ENCODE measurements around the gene CLEC5A.
"Not testable (repeated sequence)": the region's sequence is repeated elsewhere in the genome, so short reads cannot be mapped to it uniquely, and the experiment has no call there.

The CLEC5A gene

GRCh38 chr7:141946796-141947195 lies at the start of gene CLEC5A:
Gene CLEC5A (minus strand): TSS chr7:141946974. CDS start chr7:141946292, 682 bp downstream.
- DNase-seq = no peak

- no peak for DNase-seq
Measured at GRCh38 chr7:141993354-141993753, 46.6 kb upstream of the CLEC5A start.

- no peak for DNase-seq
Measured at GRCh38 chr7:141992688-141993087, 45.9 kb upstream of the CLEC5A start.

- DNase-seq = no peak
Measured at GRCh38 chr7:141992156-141992555, 45.4 kb upstream of the CLEC5A start.

GRCh38 chr7:141991140-141991539 lies 44.4 kb upstream of the CLEC5A start:
- no peak for DNase-seq

GRCh38 chr7:141990011-141990725 lies 43.4 kb upstream of the CLEC5A start:
- DNase-seq = no peak

GRCh38 chr7:141987803-141988202 lies 41.0 kb upstream of the CLEC5A start:
- not testable (repeated sequence) for DNase-seq

- no peak for DNase-seq
Measured at GRCh38 chr7:141986923-141987322, 40.1 kb upstream of the CLEC5A start.

GRCh38 chr7:141985926-141986325 lies 39.2 kb upstream of the CLEC5A start:
- not testable (repeated sequence) for DNase-seq

GRCh38 chr7:141979568-141979967 lies 32.8 kb upstream of the CLEC5A start:
- no peak for DNase-seq

GRCh38 chr7:141978351-141978750 lies 31.6 kb upstream of the CLEC5A start:
- no peak for DNase-seq

- no peak for DNase-seq
Measured at GRCh38 chr7:141976524-141977245, 29.9 kb upstream of the CLEC5A start.

GRCh38 chr7:141975806-141976523 lies 29.2 kb upstream of the CLEC5A start:
- DNase-seq = peak; percentile 73

- no peak for DNase-seq
Measured at GRCh38 chr7:141974831-141975230, 28.1 kb upstream of the CLEC5A start.

- no peak for DNase-seq
Measured at GRCh38 chr7:141973673-141974072, 26.9 kb upstream of the CLEC5A start, which contains the start of gene TAS2R38. Gene TAS2R38 (minus strand): TSS chr7:141973773. CDS start chr7:141973689, 84 bp downstream.

GRCh38 chr7:141960687-141961422 lies 14.1 kb upstream of the CLEC5A start:
- DNase-seq = no peak

GRCh38 chr7:141956084-141956483 lies 9.3 kb upstream of the CLEC5A start:
- DNase-seq = no peak

- DNase-seq = no peak
Measured at GRCh38 chr7:141954334-141954733, 7.6 kb upstream of the CLEC5A start.

- no peak for DNase-seq
Measured at GRCh38 chr7:141952461-141952860, 5.7 kb upstream of the CLEC5A start.

- DNase-seq = no peak
Measured at GRCh38 chr7:141950806-141951205, 4.0 kb upstream of the CLEC5A start.

- no peak for DNase-seq
Measured at GRCh38 chr7:141949911-141950310, 3.1 kb upstream of the CLEC5A start.

- DNase-seq = no peak
Measured at GRCh38 chr7:141949451-141949850, 2.7 kb upstream of the CLEC5A start.

GRCh38 chr7:141949021-141949420 lies 2.2 kb upstream of the CLEC5A start:
- DNase-seq = no peak

All from activated CD4-positive, CD25-positive, alpha-beta regulatory T cell treated with anti-CD3 and anti-CD28 coated beads, Interleukin-2, amount 50 U/mL, for 72 hours (primary cell).